Uterus (tissue), 4 donors: ENCODE results near the gene LTBP2. TPM values are rescaled to one million over a fixed set of nuclear protein-coding genes. Genes with fewer than 3 reads are reported as not detected.
A peak's percentile ranks its signal among the peaks of the same experiment; 100 is the strongest.

Experiments used
- DNase-seq, 2 donors: peaks; one replicate each; pipeline ENCODE4 v3.0.0-alpha.2; 2019 to 2020
- H3K27ac ChIP-seq, 2 donors: fragments of 200-600 bp; sonication (generic); 1 replicate in 1 of 2; 2 replicates in 1 of 2; pipeline ENCODE4 v1.5.1; 2016 to 2018
- H3K27me3 ChIP-seq, 2 donors: fragments of 200-600 bp; sonication (generic); one replicate each; pipeline ENCODE4 v1.5.1; 2018 to 2019; ENCODE audit warnings: control low read depth in 1 of 2
- H3K36me3 ChIP-seq, 2 donors: fragments of 200-600 bp; sonication (generic); one replicate each; pipeline ENCODE4 v1.5.1; 2019; ENCODE audit warnings: control low read depth in 1 of 2
- H3K4me1 ChIP-seq, 2 donors: fragments of 200-600 bp; sonication (generic); one replicate each; pipeline ENCODE4 v1.5.1; 2018 to 2019; ENCODE audit warnings: control low read depth in 1 of 2
- H3K4me3 ChIP-seq, 2 donors: fragments of 200-600 bp; sonication (generic); 1 replicate in 1 of 2; 2 replicates in 1 of 2; pipeline ENCODE4 v1.5.1; 2018 to 2019; ENCODE audit warnings: mild to moderate bottlenecking in 1 of 2
- H3K9me3 ChIP-seq, 2 donors: fragments of 200-600 bp; sonication (generic); one replicate each; pipeline ENCODE4 v1.5.1; 2019; ENCODE audit warnings: control low read depth in 1 of 2
- CTCF ChIP-seq, 4 experiments: fragments of 200-600 bp in 2 of 4; fragments of 450-650 bp in 2 of 4; sonication (generic) in 2 of 4; IDR thresholded peaks; one replicate each; pipeline ENCODE4 v1.5.1; 2016 to 2019; ENCODE audit warnings: antibody characterized with exemption in 4 of 4, mild to moderate bottlenecking in 2 of 4, moderate library complexity in 1 of 4
- POLR2A ChIP-seq, 2 donors: fragments of 450-650 bp; IDR thresholded peaks; one replicate each; pipeline ENCODE4 v1.6.1; 2016; ENCODE audit warnings: antibody characterized with exemption in 2 of 2, mild to moderate bottlenecking in 1 of 2, moderate library complexity in 1 of 2
- intact Hi-C: fragments of 100-400 bp; cut with DNase I; formaldehyde crosslinking; loops from one replicate; pipeline ENCODE4 v1.15.1; 2023; ENCODE audit warnings: low total_unique reads
- total RNA-seq, 4 donors: library from RNA; depleted of rRNA in 3 of 4; stranded (reverse); fragments of >200 nt in 3 of 4; gene quantifications; one replicate each; pipeline versions ENCODE4 v1.1.0 to v1.2.4, GENCODE V29; 2014 to 2023
- donor health status: DM: yes; HTN: yes; CAD: no.

LTBP2 gene
- total RNA-seq, 4 donors from 2014 or later, result 18.8 to 70.6 (median 35.1) TPM

GRCh38 chr14:74511966-74512830, 99.8 kb downstream of the LTBP2 start:
- TF ChIP-seq CTCF (IDR thresholded peaks at IDR 0.05) (no peak), POLR2A (IDR thresholded peaks at IDR 0.05) (no peak)
- H3K27ac ChIP-seq, result no peak overlapping the region
- H3K4me1 ChIP-seq, result no peaks in the 10 kb centered on the region
- intact Hi-C loops, result no loop called here
- H3K36me3 ChIP-seq, result no peaks in the 10 kb centered on the region
- no peak overlapping the region for H3K4me3 ChIP-seq
- no peaks in the 10 kb centered on the region for H3K9me3 ChIP-seq
- H3K27me3 ChIP-seq, result no peaks in the 10 kb centered on the region
- no peak for DNase-seq

- TF ChIP-seq CTCF (IDR thresholded peaks at IDR 0.05), result no peak
- no peak for TF ChIP-seq POLR2A (IDR thresholded peaks at IDR 0.05)
- H3K4me1 ChIP-seq, result no peaks in the 10 kb centered on the region
- no peak overlapping the region for H3K27ac ChIP-seq
- H3K9me3 ChIP-seq, result no peaks in the 10 kb centered on the region
- intact Hi-C loops, result no loop called here
- no peak overlapping the region for H3K4me3 ChIP-seq
- no peak for DNase-seq
- H3K36me3 ChIP-seq, result no peaks in the 10 kb centered on the region
- no peaks in the 10 kb centered on the region for H3K27me3 ChIP-seq
These were observed 101.1 kb downstream of the LTBP2 start for GRCh38 chr14:74510959-74511409.

- intact Hi-C loops, result no loop called here
These were observed 101.7 kb downstream of the LTBP2 start for GRCh38 chr14:74510223-74510931.

GRCh38 chr14:74509587-74510222, 102.3 kb downstream of the LTBP2 start:
- Histone ChIP-seq H3K27me3 (no peaks in the 10 kb centered on the region), H3K4me3 (no peak overlapping the region), H3K36me3 (no peaks in the 10 kb centered on the region), H3K9me3 (no peaks in the 10 kb centered on the region), H3K27ac (no peak overlapping the region), H3K4me1 (no peaks in the 10 kb centered on the region)
- TF ChIP-seq POLR2A (IDR thresholded peaks at IDR 0.05) (no peak), CTCF (IDR thresholded peaks at IDR 0.05) (no peak)
- DNase-seq, result peak in 1 of 2 donors; percentile 10
- intact Hi-C loops, result loop anchor here (10.0 kb wide), 1 partner anchor 205 kb away; the partner anchor contains the start of genes AREL1 and FCF1

More at GRCh38 chr14:74510223-74510931, 101.7 kb downstream of the LTBP2 start:
- H3K27me3 ChIP-seq, result no peaks in the 10 kb centered on the region
- peak in 1 of 2 donors; percentile 13 for DNase-seq
- TF ChIP-seq CTCF (IDR thresholded peaks at IDR 0.05), result no peak
- TF ChIP-seq POLR2A (IDR thresholded peaks at IDR 0.05), result no peak
- H3K27ac ChIP-seq, result no peak overlapping the region
- no peaks in the 10 kb centered on the region for H3K9me3 ChIP-seq
- no peak overlapping the region for H3K4me3 ChIP-seq
- no peaks in the 10 kb centered on the region for H3K4me1 ChIP-seq
- no peaks in the 10 kb centered on the region for H3K36me3 ChIP-seq
